Prostate gland (tissue), 2 donors: Measurements from ENCODE around the gene UNC79. TPM values are rescaled to one million over a fixed set of nuclear protein-coding genes. Genes with fewer than 3 reads are reported as not detected.

ENCODE experiments used
- DNase-seq: peaks from one replicate; pipeline ENCODE4 v3.0.0-alpha.2; 2019; ENCODE audit warnings: low spot score
- H3K27ac ChIP-seq, 2 donors: fragments of 200-600 bp; sonication (generic); 2 replicates each; pipeline ENCODE4 v1.5.1; 2017 to 2019
- H3K27me3 ChIP-seq: fragments of 200-600 bp; sonication (generic); replicated peaks from 2 replicates; pipeline ENCODE4 v1.5.1; 2019; ENCODE audit not compliant: insufficient read depth
- H3K36me3 ChIP-seq, 2 donors: fragments of 200-600 bp; sonication (generic); 1 replicate in 1 of 2; 2 replicates in 1 of 2; pipeline versions ENCODE4 v1.5.1 to v1.8.1; 2017 to 2019
- H3K4me1 ChIP-seq: fragments of 200-600 bp; sonication (generic); replicated peaks from 2 replicates; pipeline ENCODE4 v1.5.1; 2019
- H3K4me3 ChIP-seq, 2 donors: fragments of 200-600 bp; sonication (generic); 2 replicates each; pipeline ENCODE4 v1.5.1; 2017 to 2019
- H3K9me3 ChIP-seq: fragments of 200-600 bp; sonication (generic); 2 replicates; pipeline ENCODE4 v1.5.1; 2017
- POLR2A ChIP-seq: fragments of 450-650 bp; IDR thresholded peaks from one replicate; pipeline ENCODE4 v1.6.1; 2016; ENCODE audit warnings: antibody characterized with exemption, mild to moderate bottlenecking
- POLR2AphosphoS5 ChIP-seq: sonication (generic); formaldehyde crosslinking; IDR thresholded peaks from one replicate; pipeline ENCODE4 v1.6.1; 2017; ENCODE audit warnings: antibody characterized with exemption
- WGBS: methylation state at CpG from one replicate; pipeline ENCODE4 v1.1.5; 2018; 5-methylcytosine and 5-hydroxymethylcytosine counted together
- intact Hi-C: fragments of 100-400 bp; cut with DNase I; formaldehyde crosslinking; loops from one replicate; pipeline ENCODE4 v1.14.2; 2022
- total RNA-seq, 2 donors: library from RNA; depleted of rRNA; stranded (reverse); fragments of >200 nt; gene quantifications; one replicate each; pipeline ENCODE4 v1.1.0, GENCODE V29; 2016
- TF ChIP-seq, protein P1 (sequence below), 4 experiments: fragments of 200-600 bp in 2 of 4; fragments of 450-650 bp in 2 of 4; sonication (generic) in 2 of 4; IDR thresholded peaks; 1 replicate in 3 of 4; 2 replicates in 1 of 4; pipeline ENCODE4 v1.5.1; 2016 to 2019; ENCODE audit warnings: antibody characterized with exemption in 4 of 4, mild to moderate bottlenecking in 2 of 4, moderate library complexity in 2 of 4

Gene UNC79
- total RNA-seq, 2 donors from 2014 or later = 0.32 to 1.0 TPM

DNA sequence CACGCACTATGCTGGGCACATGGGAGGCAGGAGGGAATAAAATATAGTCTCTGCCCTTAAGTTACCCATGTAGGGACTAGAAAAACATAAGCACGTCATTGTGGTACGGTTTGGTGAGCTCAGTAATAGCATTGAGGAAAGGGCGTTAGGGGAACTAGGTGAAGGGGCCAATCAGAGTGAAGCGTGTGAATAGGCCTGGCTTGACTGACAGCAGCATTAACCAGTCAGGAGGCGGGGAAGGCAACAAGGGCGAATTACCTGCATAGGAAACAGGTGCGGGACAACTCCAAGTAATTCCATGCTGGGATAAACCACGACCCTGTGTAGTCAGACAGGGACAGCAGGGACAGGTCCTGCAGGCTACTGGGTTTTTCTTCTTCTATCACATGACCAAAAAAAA is 107.7 kb downstream of the UNC79 start:
- H3K36me3 ChIP-seq = no peaks in the 10 kb centered on the region
- no peaks in the 10 kb centered on the region for H3K9me3 ChIP-seq
- H3K4me1 ChIP-seq = no peaks in the 10 kb centered on the region
- DNase-seq = no peak
- no peak overlapping the region for H3K27ac ChIP-seq
- intact Hi-C loops = no loop called here
- 90% methylated on average over 9 of the region's 9 CpGs for WGBS
- no peaks in the 10 kb centered on the region for H3K27me3 ChIP-seq
- TF ChIP-seq POLR2A (no peak), POLR2AphosphoS5 (no peak)
- TF ChIP-seq, protein P1, sequence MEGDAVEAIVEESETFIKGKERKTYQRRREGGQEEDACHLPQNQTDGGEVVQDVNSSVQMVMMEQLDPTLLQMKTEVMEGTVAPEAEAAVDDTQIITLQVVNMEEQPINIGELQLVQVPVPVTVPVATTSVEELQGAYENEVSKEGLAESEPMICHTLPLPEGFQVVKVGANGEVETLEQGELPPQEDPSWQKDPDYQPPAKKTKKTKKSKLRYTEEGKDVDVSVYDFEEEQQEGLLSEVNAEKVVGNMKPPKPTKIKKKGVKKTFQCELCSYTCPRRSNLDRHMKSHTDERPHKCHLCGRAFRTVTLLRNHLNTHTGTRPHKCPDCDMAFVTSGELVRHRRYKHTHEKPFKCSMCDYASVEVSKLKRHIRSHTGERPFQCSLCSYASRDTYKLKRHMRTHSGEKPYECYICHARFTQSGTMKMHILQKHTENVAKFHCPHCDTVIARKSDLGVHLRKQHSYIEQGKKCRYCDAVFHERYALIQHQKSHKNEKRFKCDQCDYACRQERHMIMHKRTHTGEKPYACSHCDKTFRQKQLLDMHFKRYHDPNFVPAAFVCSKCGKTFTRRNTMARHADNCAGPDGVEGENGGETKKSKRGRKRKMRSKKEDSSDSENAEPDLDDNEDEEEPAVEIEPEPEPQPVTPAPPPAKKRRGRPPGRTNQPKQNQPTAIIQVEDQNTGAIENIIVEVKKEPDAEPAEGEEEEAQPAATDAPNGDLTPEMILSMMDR (IDR thresholded peaks at IDR 0.05) = no peak
- no peak overlapping the region for H3K4me3 ChIP-seq

DNA sequence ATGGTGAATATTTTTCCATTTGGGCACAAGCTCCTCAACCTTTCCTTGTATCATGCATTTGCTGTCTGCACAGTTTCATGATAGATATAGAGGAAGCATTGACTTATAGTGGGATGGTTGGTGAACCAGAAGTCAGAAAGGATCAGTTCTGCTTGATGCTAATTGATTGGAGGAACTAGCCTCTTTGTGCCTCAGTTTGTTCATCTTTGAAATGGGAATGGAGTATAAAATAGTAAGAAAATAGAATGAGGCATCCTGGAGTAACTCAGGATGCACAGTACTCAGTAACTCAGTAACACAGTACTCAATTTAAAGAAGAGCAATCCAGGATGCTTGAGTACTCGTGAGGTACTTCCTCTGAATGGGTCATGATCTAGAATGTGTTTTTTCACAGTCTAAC is 109.5 kb downstream of the UNC79 start:
- Histone ChIP-seq H3K27me3 (no peaks in the 10 kb centered on the region), H3K4me3 (no peak overlapping the region), H3K4me1 (no peaks in the 10 kb centered on the region), H3K9me3 (no peaks in the 10 kb centered on the region), H3K27ac (no peak overlapping the region), H3K36me3 (no peaks in the 10 kb centered on the region)
- no peak for TF ChIP-seq POLR2AphosphoS5
- TF ChIP-seq, protein P1 (IDR thresholded peaks at IDR 0.05) = no peak
- TF ChIP-seq POLR2A = no peak
- no peak for DNase-seq
- WGBS = 68% methylated on average over 1 of the region's 1 CpG
- intact Hi-C loops = no loop called here

DNA sequence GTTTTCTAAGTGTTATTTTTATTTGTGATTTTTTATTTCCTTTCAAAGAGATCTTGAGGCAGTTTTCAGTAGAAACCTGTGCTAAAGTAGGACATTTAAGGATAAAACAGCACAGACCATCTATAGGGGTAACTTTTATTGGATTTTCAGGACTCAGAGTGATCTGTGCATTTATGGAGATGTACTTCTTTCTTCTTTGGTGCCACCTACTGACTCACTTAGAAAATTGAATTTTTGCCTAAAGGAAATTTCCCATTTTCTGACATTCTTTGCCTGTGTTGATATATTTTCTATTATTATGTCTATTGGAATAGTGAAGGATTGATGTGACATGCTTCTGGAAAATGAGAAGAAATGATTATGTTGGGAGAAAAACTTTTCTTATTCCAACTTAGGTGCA is 113.0 kb downstream of the UNC79 start:
- Histone ChIP-seq H3K4me1 (no peaks in the 10 kb centered on the region), H3K4me3 (no peak overlapping the region), H3K27ac (no peak overlapping the region), H3K9me3 (no peaks in the 10 kb centered on the region), H3K36me3 (no peaks in the 10 kb centered on the region), H3K27me3 (no peaks in the 10 kb centered on the region)
- intact Hi-C loops = no loop called here
- TF ChIP-seq, protein P1 (IDR thresholded peaks at IDR 0.05) = peak in 2 of 4 experiments; percentile 11 to 38
- TF ChIP-seq POLR2A = no peak
- DNase-seq = no peak

DNA sequence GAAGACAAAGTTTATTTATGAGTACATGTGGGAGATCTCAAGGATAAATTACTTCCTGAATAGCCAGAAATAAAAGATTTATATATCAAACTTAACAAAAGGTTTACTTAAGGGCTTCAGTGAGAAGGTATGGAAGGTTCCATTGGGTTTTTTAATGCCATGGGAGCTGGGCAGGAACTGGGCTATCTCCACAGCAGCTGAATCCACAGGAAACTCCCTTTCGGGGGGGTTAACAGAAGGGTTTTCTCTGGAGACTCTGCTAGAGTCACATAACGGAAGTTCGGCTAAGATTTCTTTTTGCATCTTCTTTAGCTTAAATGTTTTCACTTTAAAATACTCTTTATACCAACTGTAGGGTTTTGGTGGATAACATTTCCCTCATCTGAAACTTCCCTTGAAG is 113.5 kb downstream of the UNC79 start:
- no peaks in the 10 kb centered on the region for H3K4me1 ChIP-seq
- no peak overlapping the region for H3K27ac ChIP-seq
- H3K4me3 ChIP-seq = no peak overlapping the region
- TF ChIP-seq, protein P1 (IDR thresholded peaks at IDR 0.05) = no peak
- TF ChIP-seq POLR2AphosphoS5 = no peak
- TF ChIP-seq POLR2A = no peak
- intact Hi-C loops = no loop called here
- H3K36me3 ChIP-seq = no peaks in the 10 kb centered on the region
- WGBS = 58% methylated on average over 3 of the region's 3 CpGs
- no peaks in the 10 kb centered on the region for H3K27me3 ChIP-seq
- no peaks in the 10 kb centered on the region for H3K9me3 ChIP-seq
- no peak for DNase-seq

DNA sequence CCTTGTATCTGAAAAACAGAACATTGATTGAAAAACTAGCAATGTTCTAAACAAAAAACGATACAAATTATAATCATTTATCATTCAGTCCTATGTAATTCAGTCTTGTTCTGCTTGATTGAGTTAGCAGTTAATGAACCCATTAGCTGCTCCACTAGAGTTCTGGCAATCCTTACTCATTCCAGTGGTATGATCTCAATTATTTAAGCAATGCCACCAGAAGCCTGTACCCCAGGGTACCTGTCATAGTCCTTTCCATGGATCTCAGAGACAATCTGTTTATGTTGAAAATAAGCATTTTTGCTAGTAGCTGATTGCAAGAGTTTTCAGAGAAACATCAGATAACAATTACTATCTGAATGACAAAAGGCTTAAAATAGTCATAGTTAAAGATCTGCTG is 115.9 kb downstream of the UNC79 start:
- no peak for TF ChIP-seq POLR2A
- TF ChIP-seq, protein P1 (IDR thresholded peaks at IDR 0.05) = no peak
- no peak for TF ChIP-seq POLR2AphosphoS5
- intact Hi-C loops = no loop called here
- Histone ChIP-seq H3K9me3 (no peaks in the 10 kb centered on the region), H3K4me1 (no peaks in the 10 kb centered on the region), H3K27ac (no peak overlapping the region), H3K4me3 (no peak overlapping the region), H3K27me3 (no peaks in the 10 kb centered on the region), H3K36me3 (no peaks in the 10 kb centered on the region)
- no peak for DNase-seq
- 78% methylated on average over 1 of the region's 1 CpG for WGBS
